Activated T-helper 9 cell treated with anti-CD3 and anti-CD28 coated beads, Interleukin-2, amount 50 U/mL, for 16 hours (primary cell): ENCODE data around the gene ZC2HC1B.
"Not testable (repeated sequence)": the region's sequence is repeated elsewhere in the genome, so short reads cannot be mapped to it uniquely, and the experiment has no call there.

Source experiments
- DNase-seq: peaks from one replicate; pipeline ENCODE4 v3.0.0-alpha.2; 2020; ENCODE audit warnings: low read depth

ZC2HC1B gene

GRCh38 chr6:143868808-143869207 lies 4.5 kb downstream of the ZC2HC1B start:
- not testable (repeated sequence) for DNase-seq

- DNase-seq: not testable (repeated sequence)
Measured at GRCh38 chr6:143871202-143871730, 7.0 kb downstream of the ZC2HC1B start.

GRCh38 chr6:143872201-143872600 lies 7.9 kb downstream of the ZC2HC1B start:
- DNase-seq: no peak

- DNase-seq: not testable (repeated sequence)
Measured at GRCh38 chr6:143873600-143873999, 9.3 kb downstream of the ZC2HC1B start.

GRCh38 chr6:143874503-143874902 lies 10.2 kb downstream of the ZC2HC1B start:
- not testable (repeated sequence) for DNase-seq

GRCh38 chr6:143877584-143878271 lies 13.5 kb downstream of the ZC2HC1B start:
- DNase-seq: no peak

GRCh38 chr6:143878272-143878760 lies 14.0 kb downstream of the ZC2HC1B start:
- no peak for DNase-seq

GRCh38 chr6:143880412-143880811 lies 16.1 kb downstream of the ZC2HC1B start:
- DNase-seq: no peak

- no peak for DNase-seq
Measured at GRCh38 chr6:143882401-143882930, 18.2 kb downstream of the ZC2HC1B start.

- DNase-seq: no peak
Measured at GRCh38 chr6:143884216-143884900, 20.1 kb downstream of the ZC2HC1B start.

GRCh38 chr6:143885116-143885515 lies 20.8 kb downstream of the ZC2HC1B start:
- DNase-seq: no peak

- DNase-seq: no peak
Measured at GRCh38 chr6:143894655-143895054, 30.4 kb downstream of the ZC2HC1B start.

- no peak for DNase-seq
Measured at GRCh38 chr6:143896126-143896860, 32.0 kb downstream of the ZC2HC1B start.

- no peak for DNase-seq
Measured at GRCh38 chr6:143900358-143900757, 36.1 kb downstream of the ZC2HC1B start.

- no peak for DNase-seq
Measured at GRCh38 chr6:143901885-143902750, 37.8 kb downstream of the ZC2HC1B start.

- no peak for DNase-seq
Measured at GRCh38 chr6:143902827-143903226, 38.6 kb downstream of the ZC2HC1B start.

GRCh38 chr6:143911028-143911427 lies 46.8 kb downstream of the ZC2HC1B start:
- DNase-seq: no peak

- no peak for DNase-seq
Measured at GRCh38 chr6:143912671-143913070, 48.4 kb downstream of the ZC2HC1B start.

- not testable (repeated sequence) for DNase-seq
Measured at GRCh38 chr6:143917026-143917425, 52.8 kb downstream of the ZC2HC1B start.

GRCh38 chr6:143928853-143929252 lies 64.6 kb downstream of the ZC2HC1B start:
- no peak for DNase-seq

GRCh38 chr6:143929975-143930374 lies 65.7 kb downstream of the ZC2HC1B start:
- DNase-seq: no peak
